Muscle layer of colon (tissue), 2 donors: ENCODE results near the gene ZNF202.

Experiments
- H3K27ac ChIP-seq: one replicate; pipeline ENCODE4 v1.7.0; 2013; ENCODE audit warnings: low read depth, mild to moderate bottlenecking, low read length, moderate library complexity
- H3K27me3 ChIP-seq, 2 donors: one replicate each; pipeline ENCODE4 v1.7.0; 2013; ENCODE audit warnings: low read length in 2 of 2, mild to moderate bottlenecking in 2 of 2; ENCODE audit not compliant: insufficient read depth in 2 of 2, control insufficient read depth in 1 of 2
- H3K36me3 ChIP-seq: one replicate; pipeline ENCODE4 v1.7.0; 2013; ENCODE audit warnings: mild to moderate bottlenecking, low read length; ENCODE audit not compliant: insufficient read depth
- H3K4me1 ChIP-seq: one replicate; pipeline ENCODE4 v1.7.0; 2013; ENCODE audit warnings: mild to moderate bottlenecking, low read length; ENCODE audit not compliant: insufficient read depth
- H3K4me3 ChIP-seq, 2 donors: one replicate each; pipeline ENCODE4 v1.7.0; 2013; ENCODE audit warnings: low read length in 2 of 2, low read depth in 1 of 2, mild to moderate bottlenecking in 1 of 2, moderate library complexity in 1 of 2
- H3K9ac ChIP-seq: one replicate; pipeline ENCODE4 v1.7.0; 2013; ENCODE audit warnings: low read length
- H3K9me3 ChIP-seq: one replicate; pipeline ENCODE4 v1.7.0; 2013; ENCODE audit warnings: mild to moderate bottlenecking, low read length
- donor health status: abdominal sarcoma.
- donor health status: Adenocarcinoma of cecum.

ZNF202 gene

DNA sequence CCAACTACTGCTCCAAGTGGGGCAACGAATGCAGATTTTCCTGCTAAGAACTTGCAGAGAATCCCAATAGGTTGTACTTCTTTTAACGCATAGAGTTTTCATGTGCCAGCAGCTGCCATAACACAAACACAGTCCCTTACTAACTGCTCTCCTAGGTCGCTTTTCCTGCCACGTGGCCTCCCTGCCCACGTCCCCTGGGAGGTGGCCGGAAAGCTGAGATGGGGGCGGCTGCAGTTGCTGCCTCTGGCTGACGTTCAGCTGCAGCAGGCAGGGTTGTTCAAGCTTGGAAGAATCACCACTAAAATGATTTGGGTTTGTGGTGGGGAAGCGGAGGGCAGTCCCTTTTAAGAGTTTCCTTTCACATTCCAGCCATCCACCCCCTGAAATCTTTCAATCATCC, 39.3 kb downstream of the ZNF202 start:
- no peaks in the 10 kb centered on the region for H3K27me3 ChIP-seq
- no peak overlapping the region for H3K9ac ChIP-seq
- H3K9me3 ChIP-seq, result no peaks in the 10 kb centered on the region
- H3K4me3 ChIP-seq, result no peak overlapping the region
- no peaks in the 10 kb centered on the region for H3K36me3 ChIP-seq
- no peak overlapping the region for H3K27ac ChIP-seq
- H3K4me1 ChIP-seq, result no peaks in the 10 kb centered on the region

DNA sequence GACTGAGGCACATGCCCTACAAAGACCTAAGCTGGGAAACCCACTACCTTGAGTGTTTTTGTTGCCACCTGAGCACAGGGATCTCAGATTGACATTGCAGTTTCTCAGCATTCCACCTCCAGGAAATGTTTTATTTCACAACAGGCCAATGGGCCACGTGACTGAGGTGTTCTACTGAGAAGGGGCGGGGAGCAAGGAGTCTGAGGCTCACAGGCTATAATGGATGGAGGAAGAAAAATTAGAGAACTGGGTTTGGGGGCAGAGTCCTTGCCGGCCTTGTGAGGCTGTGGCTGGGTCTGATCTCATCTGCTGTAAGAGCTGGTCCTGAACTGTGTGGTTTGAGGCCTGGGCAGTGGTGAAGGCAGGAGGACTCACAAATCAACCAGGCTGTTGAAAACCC, 40.7 kb downstream of the ZNF202 start:
- H3K4me1 ChIP-seq, result no peaks in the 10 kb centered on the region

DNA sequence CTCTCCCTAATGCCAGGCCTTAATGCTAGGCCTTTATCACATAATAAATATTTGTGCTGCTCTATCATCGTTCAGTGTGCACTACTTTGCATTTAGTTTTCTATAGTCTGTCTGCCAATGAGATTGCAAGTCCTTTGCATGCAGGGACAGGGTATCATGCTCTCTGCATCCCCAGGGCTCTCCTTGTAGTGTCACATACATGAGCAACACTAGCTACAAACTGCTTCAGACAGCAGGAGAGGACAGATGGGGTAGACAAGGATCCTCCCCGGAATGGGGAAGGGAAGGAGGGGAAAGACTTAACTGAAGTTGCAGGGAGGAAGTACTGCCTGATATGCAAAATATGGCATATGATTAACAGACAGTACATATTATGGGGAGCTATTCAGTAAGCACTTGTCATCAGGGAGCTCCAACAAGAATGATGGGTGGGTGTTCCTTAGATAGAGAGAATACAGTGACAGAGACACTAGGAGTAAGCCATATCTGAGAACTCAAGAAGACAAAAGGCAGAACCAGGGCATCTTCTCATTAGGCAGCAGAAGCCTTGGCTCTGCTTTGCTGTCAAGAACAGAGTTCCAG, 42.8 kb downstream of the ZNF202 start:
- Histone ChIP-seq H3K4me3 (no peak overlapping the region), H3K9me3 (no peaks in the 10 kb centered on the region), H3K36me3 (no peaks in the 10 kb centered on the region), H3K4me1 (no peaks in the 10 kb centered on the region), H3K27me3 (no peaks in the 10 kb centered on the region), H3K9ac (no peak overlapping the region), H3K27ac (no peak overlapping the region)

More for the DNA sequence above, 40.7 kb downstream of the ZNF202 start:
- no peak overlapping the region for H3K9ac ChIP-seq
- H3K36me3 ChIP-seq, result no peaks in the 10 kb centered on the region
- no peaks in the 10 kb centered on the region for H3K9me3 ChIP-seq
- H3K4me3 ChIP-seq, result no peak overlapping the region
- H3K27me3 ChIP-seq, result no peaks in the 10 kb centered on the region
- H3K27ac ChIP-seq, result no peak overlapping the region

DNA sequence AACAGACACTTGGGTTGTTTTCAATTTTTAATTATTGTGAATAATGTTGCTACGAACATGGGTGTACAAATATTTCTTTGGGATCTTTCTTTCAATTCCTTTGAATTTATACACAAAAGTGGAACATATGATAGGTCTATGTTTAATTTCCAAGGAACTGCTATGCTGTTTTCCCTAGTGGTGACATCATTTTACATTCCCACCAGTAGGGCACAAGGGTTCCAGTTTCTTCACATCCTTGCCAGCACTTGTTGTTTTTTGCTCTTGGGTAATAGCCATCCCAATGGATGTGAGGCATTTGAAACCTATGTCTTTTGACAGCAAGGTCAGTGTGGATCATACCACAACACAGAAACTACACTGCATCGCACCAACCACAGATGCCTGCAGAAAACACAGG, 45.3 kb downstream of the ZNF202 start:
- Histone ChIP-seq H3K4me3 (no peak overlapping the region), H3K4me1 (no peaks in the 10 kb centered on the region), H3K27me3 (no peaks in the 10 kb centered on the region), H3K36me3 (no peaks in the 10 kb centered on the region), H3K9ac (no peak overlapping the region), H3K9me3 (no peaks in the 10 kb centered on the region), H3K27ac (no peak overlapping the region)

DNA sequence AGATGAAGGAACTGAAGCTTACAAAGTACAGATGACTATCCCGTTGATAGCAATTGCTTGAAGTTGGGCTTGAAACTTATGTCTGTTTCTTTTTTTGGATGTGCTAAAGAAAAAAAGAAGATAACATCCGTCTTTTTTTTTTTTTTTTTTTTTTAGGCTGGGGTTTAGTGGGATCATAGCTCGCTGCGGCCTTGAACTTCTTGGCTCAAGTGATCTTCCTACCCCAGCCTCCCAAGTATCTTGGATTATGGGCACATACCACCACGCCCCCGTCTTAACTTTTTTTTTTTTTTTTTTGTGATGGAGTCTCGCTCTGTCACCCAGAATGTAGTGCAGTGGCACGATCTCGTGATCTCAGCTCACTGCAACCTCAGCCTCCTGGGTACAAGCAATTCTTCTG, 46.2 kb downstream of the ZNF202 start:
- Histone ChIP-seq H3K36me3 (no peaks in the 10 kb centered on the region), H3K27ac (no peak overlapping the region), H3K9ac (no peak overlapping the region), H3K9me3 (no peaks in the 10 kb centered on the region), H3K4me3 (no peak overlapping the region), H3K4me1 (no peaks in the 10 kb centered on the region), H3K27me3 (no peaks in the 10 kb centered on the region)

DNA sequence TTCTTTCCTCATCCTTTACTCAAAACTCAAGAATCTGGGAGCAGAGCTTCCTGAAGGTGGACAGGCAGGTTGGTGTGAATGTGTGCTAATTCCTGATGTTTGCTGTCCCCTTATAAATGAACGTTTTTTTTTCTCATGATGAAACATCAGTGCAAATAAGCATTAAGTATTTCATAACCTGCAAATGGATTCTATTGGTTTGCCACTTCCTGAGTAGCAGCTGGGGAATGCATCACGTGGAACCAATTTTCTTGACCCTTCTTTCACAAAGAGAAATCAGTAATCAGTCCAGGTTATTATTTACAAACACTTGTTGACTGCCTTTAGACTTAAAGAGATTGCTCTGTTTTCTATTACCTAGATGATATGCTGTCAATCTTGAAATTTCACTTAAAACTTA, 46.9 kb downstream of the ZNF202 start:
- Histone ChIP-seq H3K27me3 (no peaks in the 10 kb centered on the region), H3K36me3 (no peaks in the 10 kb centered on the region), H3K4me3 (no peak overlapping the region), H3K4me1 (no peaks in the 10 kb centered on the region), H3K27ac (no peak overlapping the region), H3K9me3 (no peaks in the 10 kb centered on the region), H3K9ac (no peak overlapping the region)

DNA sequence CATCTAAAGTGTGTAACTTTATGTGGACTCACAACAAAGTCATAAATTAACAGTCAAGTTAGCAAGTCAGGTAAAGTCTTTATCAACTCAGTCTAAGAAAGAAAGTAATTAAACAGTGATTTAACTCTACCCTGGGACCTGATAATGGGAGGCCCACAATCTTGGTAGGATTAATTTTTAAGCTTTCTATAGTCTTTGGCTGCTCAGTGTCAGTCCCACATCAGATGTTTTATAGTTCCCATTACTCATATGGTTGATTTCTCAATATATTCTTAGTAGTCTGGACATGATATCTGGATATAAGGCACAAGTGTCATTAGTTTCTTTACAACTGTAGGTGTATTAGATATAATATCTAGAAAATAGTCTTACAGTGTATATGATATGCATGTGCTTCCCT, 48.5 kb downstream of the ZNF202 start:
- Histone ChIP-seq H3K9me3 (no peaks in the 10 kb centered on the region), H3K4me3 (no peak overlapping the region), H3K27ac (no peak overlapping the region), H3K36me3 (no peaks in the 10 kb centered on the region), H3K4me1 (no peaks in the 10 kb centered on the region), H3K9ac (no peak overlapping the region), H3K27me3 (no peaks in the 10 kb centered on the region)

DNA sequence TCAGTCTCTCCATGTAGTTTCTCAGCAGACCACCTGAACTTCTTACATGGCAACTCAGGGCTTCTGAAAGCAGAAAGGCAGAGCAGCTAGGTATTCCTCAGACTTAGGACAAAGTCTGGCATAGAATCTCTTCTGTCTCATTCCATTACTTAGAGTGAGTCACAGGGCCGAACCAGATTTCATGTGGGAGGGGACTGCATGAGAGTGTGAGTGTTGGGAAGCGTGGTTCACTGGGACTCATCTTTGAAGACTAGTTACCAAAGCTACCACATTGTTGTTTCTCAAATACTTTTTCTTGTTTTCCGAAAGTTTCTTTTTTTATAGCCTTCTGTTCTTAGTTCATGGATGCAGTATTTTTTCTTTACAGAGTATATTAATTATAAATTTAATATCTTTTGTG, 51.0 kb downstream of the ZNF202 start:
- Histone ChIP-seq H3K9me3 (no peaks in the 10 kb centered on the region), H3K36me3 (no peaks in the 10 kb centered on the region), H3K4me3 (no peak overlapping the region), H3K27me3 (no peaks in the 10 kb centered on the region), H3K9ac (no peak overlapping the region), H3K27ac (no peak overlapping the region), H3K4me1 (no peaks in the 10 kb centered on the region)

DNA sequence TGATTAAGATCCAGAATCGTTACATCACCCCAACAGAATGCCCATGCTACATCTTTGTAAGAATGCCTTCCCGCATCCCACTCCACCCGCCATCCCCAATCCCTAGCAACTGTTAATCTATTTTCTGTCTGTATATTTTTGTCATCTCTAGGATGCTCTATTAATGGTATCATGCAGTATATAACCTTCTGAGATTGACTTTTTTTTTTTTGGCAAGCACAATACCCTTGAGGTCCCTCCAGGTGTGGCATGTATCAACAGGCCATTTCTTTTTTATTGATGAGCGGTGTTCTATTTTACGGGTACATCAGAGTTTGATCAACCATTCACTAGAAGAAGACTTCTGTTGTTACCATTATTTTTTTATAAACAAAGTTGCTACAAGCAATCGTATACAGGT, 56.9 kb downstream of the ZNF202 start:
- H3K27ac ChIP-seq, result no peak overlapping the region

DNA sequence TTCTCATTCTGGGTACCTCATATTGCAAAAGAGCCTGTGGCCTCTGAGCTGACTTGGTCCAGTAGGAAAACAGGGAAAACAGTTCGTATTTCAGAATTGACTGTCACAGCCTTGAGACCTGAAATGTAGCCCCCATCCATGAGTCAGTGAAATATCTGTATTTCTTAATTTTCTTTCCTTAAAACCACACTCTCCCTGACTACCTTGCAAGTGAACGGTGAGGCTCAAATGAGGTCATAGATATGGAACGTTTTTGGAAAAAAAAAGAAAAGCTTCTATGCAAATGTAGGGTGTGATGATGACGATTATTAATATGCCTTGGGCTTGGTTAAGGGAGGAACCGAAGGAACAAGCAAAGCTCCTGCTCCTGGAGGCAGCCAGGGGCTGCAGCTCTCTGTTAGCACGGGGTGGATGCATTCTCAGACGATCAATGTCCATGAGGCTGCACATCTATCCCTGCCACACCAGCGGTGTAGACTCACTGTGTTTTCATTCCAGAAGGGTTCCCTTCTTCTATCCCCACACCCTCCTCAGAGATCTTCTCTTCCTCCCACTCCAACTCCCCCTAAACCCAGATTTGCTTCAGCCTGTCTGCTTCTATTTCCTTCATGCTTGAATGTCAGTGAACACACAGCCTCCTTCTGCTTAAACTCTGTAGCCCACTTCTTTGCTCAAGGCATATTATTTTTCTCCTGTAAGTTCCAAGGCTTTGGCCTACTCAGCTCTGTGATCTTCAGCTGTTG, 57.9 kb downstream of the ZNF202 start:
- Histone ChIP-seq H3K36me3 (no peaks in the 10 kb centered on the region), H3K27ac (no peak overlapping the region), H3K4me3 (no peak overlapping the region), H3K9me3 (no peaks in the 10 kb centered on the region), H3K4me1 (no peaks in the 10 kb centered on the region), H3K9ac (no peak overlapping the region), H3K27me3 (no peaks in the 10 kb centered on the region)

More for the DNA sequence above, 56.9 kb downstream of the ZNF202 start:
- Histone ChIP-seq H3K4me3 (no peak overlapping the region), H3K9ac (no peak overlapping the region), H3K36me3 (no peaks in the 10 kb centered on the region), H3K27me3 (no peaks in the 10 kb centered on the region), H3K4me1 (no peaks in the 10 kb centered on the region), H3K9me3 (no peaks in the 10 kb centered on the region)

DNA sequence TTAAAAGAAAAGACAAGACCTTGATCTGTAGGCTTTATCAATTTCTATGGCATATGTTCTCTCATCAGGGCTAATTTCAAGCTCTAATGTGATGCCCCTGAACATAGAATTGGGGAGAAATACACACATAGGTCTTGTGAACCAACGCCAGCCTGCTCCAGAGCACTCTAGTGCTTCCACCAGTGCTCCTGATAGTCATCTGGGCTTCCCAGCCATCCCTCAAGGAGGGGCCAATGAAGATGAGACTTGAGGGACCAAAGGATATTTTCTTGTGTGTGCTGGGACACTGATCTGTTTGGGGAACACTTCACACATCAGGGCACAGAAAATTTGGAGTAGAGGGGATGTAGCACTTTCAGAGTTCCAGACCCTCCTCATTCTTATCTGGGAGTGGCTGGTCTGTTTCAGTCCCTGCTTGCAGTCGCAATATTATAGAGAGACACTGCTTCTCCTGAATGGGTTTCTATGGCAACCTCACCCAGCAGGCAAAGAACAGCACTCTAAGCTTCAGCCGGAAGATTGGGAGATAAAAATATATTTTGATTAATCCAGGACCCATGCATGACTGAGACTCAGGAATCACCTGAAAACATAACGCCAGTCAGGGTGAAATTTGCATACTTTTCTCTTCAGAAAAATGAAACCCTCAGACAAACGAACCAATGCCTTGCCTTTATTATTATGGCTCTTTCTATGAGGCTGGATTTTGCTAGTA, 58.6 kb downstream of the ZNF202 start:
- no peak overlapping the region for H3K27ac ChIP-seq

More for the DNA sequence above, 58.6 kb downstream of the ZNF202 start:
- no peaks in the 10 kb centered on the region for H3K36me3 ChIP-seq
- no peak overlapping the region for H3K4me3 ChIP-seq
- no peaks in the 10 kb centered on the region for H3K27me3 ChIP-seq
- no peaks in the 10 kb centered on the region for H3K4me1 ChIP-seq
- H3K9me3 ChIP-seq, result no peaks in the 10 kb centered on the region
- H3K9ac ChIP-seq, result no peak overlapping the region
